Karpas-422 (cell line): ENCODE data around the gene DNAJC16. TPM values are rescaled to one million over a fixed set of nuclear protein-coding genes. Genes with fewer than 3 reads are reported as not detected.
"Not testable (repeated sequence)": the region's sequence is repeated elsewhere in the genome, so short reads cannot be mapped to it uniquely, and the experiment has no call there.

Experiments
- DNase-seq: peaks from one replicate; pipeline ENCODE4 v3.0.0-alpha.2; 2015
- H2AFZ ChIP-seq: fragments of 200-600 bp; sonication (generic); 2 replicates; pipeline ENCODE4 v1.6.1; 2014; ENCODE audit warnings: antibody characterized with exemption, low read length, mixed read lengths
- H3K27ac ChIP-seq: fragments of 200-600 bp; sonication (generic); 2 replicates; pipeline ENCODE4 v1.5.1; 2014; ENCODE audit warnings: mild to moderate bottlenecking, low read length, moderate library complexity
- H3K27me3 ChIP-seq: fragments of 200-600 bp; sonication (generic); 2 replicates; pipeline ENCODE4 v1.6.1; 2014; ENCODE audit warnings: low read length, mixed read lengths
- H3K36me3 ChIP-seq: fragments of 200-600 bp; sonication (generic); 2 replicates; pipeline ENCODE4 v1.6.1; 2014; ENCODE audit warnings: low read length, mixed read lengths; ENCODE audit not compliant: insufficient read depth
- H3K4me1 ChIP-seq: fragments of 200-600 bp; sonication (generic); 2 replicates; pipeline ENCODE4 v1.6.1; 2014; ENCODE audit warnings: mild to moderate bottlenecking, low read length, mixed read lengths
- H3K4me2 ChIP-seq: fragments of 200-600 bp; sonication (generic); 2 replicates; pipeline ENCODE4 v1.6.1; 2014; ENCODE audit warnings: low read length, low read depth, mild to moderate bottlenecking; ENCODE audit not compliant: poor library complexity, severe bottlenecking
- H3K4me3 ChIP-seq: fragments of 200-600 bp; sonication (generic); 2 replicates; pipeline ENCODE4 v1.5.1; 2014; ENCODE audit warnings: mild to moderate bottlenecking, antibody characterized with exemption, low read length, mixed read lengths
- H3K79me2 ChIP-seq: fragments of 200-600 bp; sonication (generic); 2 replicates; pipeline ENCODE4 v1.6.1; 2014; ENCODE audit warnings: mild to moderate bottlenecking, low read length, mixed read lengths
- H3K9ac ChIP-seq: fragments of 200-600 bp; sonication (generic); 2 replicates; pipeline ENCODE4 v1.6.0; 2014; ENCODE audit warnings: low read length
- H3K9me2 ChIP-seq: fragments of 200-600 bp; sonication (generic), shearing (Covaris generic); replicated peaks from 2 replicates; pipeline ENCODE4 v1.6.0; 2014; ENCODE audit warnings: mild to moderate bottlenecking, low read length, moderate library complexity; ENCODE audit not compliant: insufficient read depth
- H3K9me3 ChIP-seq: fragments of 300-700, 200-600 bp; sonication (generic); 2 replicates; pipeline ENCODE4 v1.6.1; 2014; ENCODE audit warnings: low read length, mixed read lengths
- H4K20me1 ChIP-seq: fragments of 200-600 bp; sonication (generic); 2 replicates; pipeline ENCODE4 v1.6.1; 2014; ENCODE audit warnings: mild to moderate bottlenecking, antibody characterized with exemption, low read length, low read depth; ENCODE audit not compliant: insufficient read depth
- total RNA-seq: library from RNA; depleted of rRNA; stranded (reverse); fragments of >200 nt; shearing (Covaris generic); gene quantifications from 2 replicates; pipeline ENCODE4 v1.2.3, GENCODE V29; 2014; ENCODE audit warnings: low replicate concordance

The DNAJC16 gene
- total RNA-seq, 1 experiment from 2014 or later: 31.0 TPM

DNA sequence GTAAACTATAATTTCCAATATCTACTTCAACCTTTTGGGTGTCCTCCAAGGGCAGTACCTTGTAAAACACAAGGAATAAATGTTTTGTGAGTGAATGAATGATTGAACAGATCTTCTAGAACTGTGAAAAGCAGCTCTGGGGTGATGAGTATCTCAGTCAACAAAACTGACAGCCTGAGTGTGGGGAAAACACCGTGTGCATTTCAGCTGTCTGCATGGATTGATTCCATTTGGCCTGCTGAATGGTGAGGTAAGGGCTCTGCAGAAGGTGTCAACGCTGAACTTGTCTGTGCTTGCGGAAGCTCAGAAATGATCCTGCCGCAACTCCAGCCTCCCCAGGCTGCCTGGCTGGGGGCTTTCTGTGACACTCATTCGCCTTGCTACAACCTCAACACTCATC is 65.6 kb downstream of the DNAJC16 start:
- H3K4me3 ChIP-seq: no peak overlapping the region
- H3K36me3 ChIP-seq: no peaks in the 10 kb centered on the region
- H3K9me2 ChIP-seq: no peaks in the 10 kb centered on the region
- no peaks in the 10 kb centered on the region for H3K4me1 ChIP-seq
- no peak overlapping the region for H3K4me2 ChIP-seq
- H3K9ac ChIP-seq: no peak overlapping the region
- H3K79me2 ChIP-seq: no peaks in the 10 kb centered on the region
- H3K27ac ChIP-seq: no peak overlapping the region
- no peak for DNase-seq
- H3K27me3 ChIP-seq: no peaks in the 10 kb centered on the region
- H4K20me1 ChIP-seq: no peaks in the 10 kb centered on the region
- no peaks in the 10 kb centered on the region for H3K9me3 ChIP-seq
- no peak overlapping the region for H2AFZ ChIP-seq

DNA sequence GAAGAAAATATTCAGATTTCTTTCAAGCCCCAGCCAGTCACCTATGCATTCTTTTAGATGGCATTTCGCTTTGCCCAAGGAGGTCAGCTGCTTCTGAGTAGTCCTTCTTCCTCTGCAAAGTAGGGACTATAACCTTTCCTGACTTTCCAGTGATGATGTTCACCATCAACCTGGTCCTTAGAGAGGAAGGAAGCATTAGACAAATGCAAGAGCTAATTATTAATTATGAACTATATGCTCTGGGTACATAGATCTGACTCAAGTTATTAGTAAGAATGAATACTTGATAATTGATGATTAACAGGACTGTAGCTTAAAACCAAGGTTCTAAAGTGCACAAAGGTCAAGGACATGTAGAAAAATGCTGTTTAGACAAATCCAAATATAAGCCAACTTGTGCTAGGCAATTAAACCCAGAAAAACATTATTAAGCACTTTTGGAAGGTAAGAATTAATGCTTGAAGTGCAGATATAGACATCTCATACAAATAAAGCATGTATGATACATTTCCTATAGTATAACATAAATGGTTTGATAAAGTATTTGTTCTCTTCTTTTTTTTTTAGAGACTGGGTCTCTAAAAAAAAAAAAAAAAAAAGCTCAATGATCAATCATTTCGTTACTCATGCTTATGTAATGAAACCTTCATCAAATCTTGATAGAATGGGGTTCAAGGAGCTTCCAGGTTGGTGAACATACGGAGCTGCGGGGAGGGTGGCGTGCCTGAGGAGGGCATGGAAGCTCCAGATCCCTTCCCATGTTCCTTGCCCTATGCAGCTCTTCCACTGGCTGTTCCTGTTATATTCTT is 69.4 kb downstream of the DNAJC16 start:
- Histone ChIP-seq H3K79me2 (no peaks in the 10 kb centered on the region), H2AFZ (no peak overlapping the region), H3K4me2 (no peak overlapping the region), H3K4me1 (no peaks in the 10 kb centered on the region), H3K9me3 (no peaks in the 10 kb centered on the region), H3K36me3 (no peaks in the 10 kb centered on the region), H3K9me2 (no peaks in the 10 kb centered on the region), H3K4me3 (no peak overlapping the region), H4K20me1 (no peaks in the 10 kb centered on the region), H3K9ac (no peak overlapping the region), H3K27me3 (no peaks in the 10 kb centered on the region), H3K27ac (no peak overlapping the region)
- no peak for DNase-seq

DNA sequence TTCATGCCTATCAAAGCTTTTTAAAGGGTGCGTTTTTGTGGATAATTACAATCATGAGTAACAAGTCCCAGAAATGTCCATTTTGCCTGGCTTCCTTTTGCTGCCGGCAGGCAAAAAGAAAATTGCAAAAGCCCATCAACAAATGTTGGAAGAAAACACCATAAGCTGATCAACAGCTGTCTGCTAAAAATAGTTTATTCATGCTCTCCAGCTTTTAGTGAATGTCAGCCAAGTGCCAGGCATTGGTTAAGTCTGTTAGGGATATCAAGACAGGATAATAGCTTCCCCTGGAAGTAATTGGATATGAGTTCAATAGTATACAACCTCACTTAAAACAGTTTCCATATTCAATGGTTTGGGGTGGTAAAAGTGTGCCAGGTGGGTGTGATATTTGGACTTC is 71.8 kb downstream of the DNAJC16 start:
- no peaks in the 10 kb centered on the region for H3K27me3 ChIP-seq
- no peaks in the 10 kb centered on the region for H3K9me2 ChIP-seq
- no peak overlapping the region for H3K27ac ChIP-seq
- no peaks in the 10 kb centered on the region for H3K4me1 ChIP-seq
- H3K4me3 ChIP-seq: no peak overlapping the region
- no peak overlapping the region for H3K4me2 ChIP-seq
- H4K20me1 ChIP-seq: no peaks in the 10 kb centered on the region
- no peaks in the 10 kb centered on the region for H3K79me2 ChIP-seq
- no peak overlapping the region for H3K9ac ChIP-seq
- DNase-seq: no peak
- no peak overlapping the region for H2AFZ ChIP-seq
- H3K9me3 ChIP-seq: no peaks in the 10 kb centered on the region
- H3K36me3 ChIP-seq: no peaks in the 10 kb centered on the region

DNA sequence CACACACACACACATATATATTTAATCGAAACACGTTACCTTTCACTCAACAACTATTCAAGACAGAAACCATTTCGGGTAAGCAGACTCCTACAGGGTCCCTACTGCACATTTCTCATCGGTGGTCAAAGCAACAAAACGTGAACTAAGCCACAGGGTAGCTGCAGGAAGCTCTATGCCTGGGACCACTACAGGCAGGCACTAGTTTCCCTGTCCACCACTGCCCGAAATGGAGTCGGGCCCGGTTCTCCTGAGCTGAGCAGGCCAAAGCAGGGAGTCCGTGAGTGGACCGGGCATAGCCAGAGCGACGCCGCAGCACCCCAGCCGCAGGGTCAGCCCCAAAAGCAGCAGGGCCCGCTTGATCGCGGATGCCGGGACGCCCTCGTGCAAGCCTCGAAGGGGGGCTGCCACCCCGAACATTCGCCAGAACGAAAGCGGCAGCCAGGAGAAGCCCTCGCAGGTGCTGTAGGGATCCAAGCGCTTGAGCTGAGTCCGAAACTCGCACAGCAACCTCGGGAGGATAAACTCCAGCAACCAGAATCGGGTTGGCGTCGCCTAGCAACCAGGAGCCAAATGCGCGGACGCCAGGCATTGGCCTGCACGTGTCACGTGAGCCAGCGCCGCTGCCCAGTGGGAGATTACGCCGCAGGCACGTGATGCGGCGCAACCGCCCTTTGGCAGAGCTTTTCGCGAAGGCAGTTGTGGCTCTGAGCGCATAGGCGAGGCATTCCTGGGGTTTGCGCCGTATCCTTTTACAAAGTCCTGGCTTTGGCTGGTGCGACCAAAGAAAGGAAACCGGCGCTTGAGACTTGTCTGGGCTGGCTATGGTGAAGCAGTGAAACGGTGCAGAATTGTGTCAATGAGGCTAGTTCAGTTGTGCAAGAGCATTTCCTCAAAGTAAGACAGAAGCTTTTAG is 76.7 kb downstream of the DNAJC16 start:
- H3K9me2 ChIP-seq: no peaks in the 10 kb centered on the region
- H3K9ac ChIP-seq: no peak overlapping the region
- DNase-seq: no peak
- no peak overlapping the region for H3K4me3 ChIP-seq
- H3K27me3 ChIP-seq: no peaks in the 10 kb centered on the region
- H3K79me2 ChIP-seq: no peaks in the 10 kb centered on the region
- no peak overlapping the region for H2AFZ ChIP-seq
- no peaks in the 10 kb centered on the region for H3K4me1 ChIP-seq
- no peaks in the 10 kb centered on the region for H3K9me3 ChIP-seq
- no peaks in the 10 kb centered on the region for H3K36me3 ChIP-seq
- H3K4me2 ChIP-seq: no peak overlapping the region
- no peak overlapping the region for H3K27ac ChIP-seq
- H4K20me1 ChIP-seq: no peaks in the 10 kb centered on the region

DNA sequence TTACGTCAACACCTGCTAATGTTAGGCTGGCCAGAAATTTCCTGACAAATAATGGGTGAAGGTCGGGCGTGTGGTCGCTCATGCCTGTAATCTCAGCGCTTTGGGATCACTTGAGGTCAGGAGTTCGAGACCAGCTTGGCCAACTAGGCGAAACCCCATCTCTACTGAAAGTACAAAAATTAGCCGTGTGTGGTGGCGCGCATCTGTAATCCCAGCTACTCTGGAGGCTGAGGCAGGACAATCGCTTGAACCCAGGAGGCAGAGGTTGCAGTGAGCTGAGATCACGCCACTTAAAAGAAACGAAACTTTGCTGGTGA is 77.3 kb downstream of the DNAJC16 start:
- H3K4me2 ChIP-seq, H3K4me3 ChIP-seq, H3K27ac ChIP-seq, DNase-seq, H3K4me1 ChIP-seq, H4K20me1 ChIP-seq, H3K9me2 ChIP-seq, H2AFZ ChIP-seq, H3K79me2 ChIP-seq, H3K36me3 ChIP-seq, H3K27me3 ChIP-seq, H3K9me3 ChIP-seq, H3K9ac ChIP-seq: not testable (repeated sequence)

DNA sequence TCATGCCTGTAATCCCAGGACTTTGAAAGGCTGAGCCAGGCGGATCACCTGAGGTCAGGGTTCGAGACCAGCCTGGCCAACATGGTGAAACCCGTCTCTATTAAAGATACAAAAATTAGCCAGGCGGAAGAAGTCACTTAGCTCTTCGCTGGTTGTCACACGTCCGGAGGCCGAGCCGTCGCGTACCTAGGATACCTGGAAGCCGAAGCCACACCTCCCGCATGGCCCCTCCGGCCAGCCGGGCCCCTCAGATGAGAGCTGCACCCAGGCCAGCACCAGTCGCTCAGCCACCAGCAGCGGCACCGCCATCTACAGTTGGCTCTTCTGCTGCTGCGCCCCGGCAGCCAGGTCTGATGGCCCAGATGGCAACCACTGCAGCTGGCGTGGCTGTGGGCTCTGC is 77.8 kb downstream of the DNAJC16 start:
- not testable (repeated sequence) for H3K9me3 ChIP-seq, H3K4me1 ChIP-seq, DNase-seq, H3K4me3 ChIP-seq, H3K9ac ChIP-seq, H3K27me3 ChIP-seq, H2AFZ ChIP-seq, H3K9me2 ChIP-seq, H3K27ac ChIP-seq, H4K20me1 ChIP-seq, H3K36me3 ChIP-seq, H3K4me2 ChIP-seq, H3K79me2 ChIP-seq

DNA sequence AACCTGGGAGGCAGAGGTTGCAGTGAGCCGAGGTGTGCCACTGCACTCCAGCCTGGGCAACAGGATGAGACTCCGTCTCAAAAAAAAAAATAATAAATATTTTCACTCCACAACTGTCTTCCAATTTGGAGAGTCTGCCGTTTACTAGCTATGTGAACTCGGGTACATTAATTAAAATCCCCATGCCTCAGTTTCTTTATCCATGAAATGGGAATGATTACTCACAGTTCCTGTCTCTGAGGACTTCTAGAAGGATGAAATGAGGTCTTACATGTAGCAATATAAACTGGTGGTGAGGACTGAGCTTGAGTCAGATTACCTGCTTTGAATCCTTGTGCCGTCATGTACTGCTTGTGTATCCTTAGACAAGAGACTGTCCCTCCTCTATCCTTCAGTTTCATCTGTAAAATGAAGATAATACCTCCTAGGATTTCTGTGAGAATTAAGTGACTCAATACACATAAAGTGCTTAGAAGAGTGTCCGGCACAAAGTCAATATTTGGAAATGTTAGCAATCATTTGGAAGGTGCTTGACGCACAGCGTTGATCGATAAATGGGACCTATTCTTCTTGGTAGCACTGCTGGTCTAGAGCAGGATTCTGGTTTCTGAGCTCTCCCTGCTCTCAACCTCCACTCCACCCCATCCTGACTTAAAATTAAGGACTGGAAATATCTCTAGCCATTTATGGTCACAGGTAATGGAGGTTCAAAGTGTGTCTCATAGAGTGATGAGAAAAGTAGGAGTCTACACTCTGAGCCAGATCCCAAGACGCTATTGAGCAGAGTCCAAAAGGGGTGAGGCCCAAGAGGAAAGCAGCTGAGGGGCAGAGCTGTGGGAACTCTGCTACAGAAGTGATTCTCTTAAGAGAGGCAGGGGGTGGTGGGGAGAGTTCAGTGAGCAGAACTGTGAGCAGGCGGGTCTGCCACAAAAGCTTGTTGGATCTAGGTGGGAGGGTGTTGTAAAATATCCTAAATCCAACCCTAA is 79.0 kb downstream of the DNAJC16 start:
- Histone ChIP-seq H3K27me3 (no peaks in the 10 kb centered on the region), H3K9me2 (no peaks in the 10 kb centered on the region), H3K9ac (no peak overlapping the region), H3K9me3 (no peaks in the 10 kb centered on the region), H3K79me2 (no peaks in the 10 kb centered on the region), H2AFZ (no peak overlapping the region), H3K4me2 (no peak overlapping the region), H3K4me1 (no peaks in the 10 kb centered on the region), H3K36me3 (no peaks in the 10 kb centered on the region), H4K20me1 (no peaks in the 10 kb centered on the region), H3K4me3 (no peak overlapping the region), H3K27ac (no peak overlapping the region)
- no peak for DNase-seq

DNA sequence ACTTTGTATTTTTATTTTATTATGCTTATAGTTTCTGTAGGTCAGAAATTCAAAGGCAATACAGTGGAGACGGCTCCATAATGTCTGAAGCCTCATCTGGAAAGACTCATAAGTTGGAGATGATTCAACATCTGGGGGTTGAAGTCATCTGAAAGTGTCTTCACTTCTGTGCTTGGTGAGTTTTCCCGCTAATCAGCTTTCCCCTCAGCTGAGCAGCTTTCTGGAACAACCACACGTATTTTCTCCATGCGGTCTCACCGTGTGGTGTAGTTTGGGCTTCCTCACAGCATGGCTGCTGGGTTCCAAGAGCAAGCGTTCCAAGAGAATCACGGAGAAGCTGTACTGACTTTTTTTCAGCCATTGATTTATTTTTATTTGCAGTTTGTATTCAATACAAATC is 83.0 kb downstream of the DNAJC16 start:
- H3K4me3 ChIP-seq: no peak overlapping the region
- no peaks in the 10 kb centered on the region for H4K20me1 ChIP-seq
- no peaks in the 10 kb centered on the region for H3K9me3 ChIP-seq
- H3K4me2 ChIP-seq: no peak overlapping the region
- H3K9ac ChIP-seq: no peak overlapping the region
- H3K79me2 ChIP-seq: no peaks in the 10 kb centered on the region
- H2AFZ ChIP-seq: no peak overlapping the region
- H3K27me3 ChIP-seq: no peaks in the 10 kb centered on the region
- H3K36me3 ChIP-seq: no peaks in the 10 kb centered on the region
- no peak for DNase-seq
- no peak overlapping the region for H3K27ac ChIP-seq
- H3K4me1 ChIP-seq: no peaks in the 10 kb centered on the region
- H3K9me2 ChIP-seq: no peaks in the 10 kb centered on the region
